ENCODE measurements around the gene MYO16.

- TF ChIP-seq ZNF48 (tag by site-specific recombination; IDR thresholded peaks at IDR 0.05) (no peak), ZNF580 (tag by site-specific recombination; IDR thresholded peaks at IDR 0.05) (no peak), CTCF (tag by site-specific recombination; IDR thresholded peaks at IDR 0.05) (no peak), ZNF114 (tag by site-specific recombination; IDR thresholded peaks at IDR 0.05) (no peak), ZNF423 (tag by site-specific recombination; IDR thresholded peaks at IDR 0.05) (no peak), PRDM2 (tag by site-specific recombination; IDR thresholded peaks at IDR 0.05; ENCODE audit: borderline replicate concordance) (no peak), ZNF112 (tag by site-specific recombination; IDR thresholded peaks at IDR 0.05) (no peak)
Measured at GRCh38 chr13:108853031-108853430, 223.6 kb downstream of the MYO16 start.

Measured in HEK293 (cell line).